ENCODE data around the gene PPP1R16B. TPM values are rescaled to one million over a fixed set of nuclear protein-coding genes. Genes with fewer than 3 reads are reported as not detected.

Gene PPP1R16B
- total RNA-seq, 4 donors from 2014 or later = 0.99 to 6.7 (median 3.6) TPM

DNA sequence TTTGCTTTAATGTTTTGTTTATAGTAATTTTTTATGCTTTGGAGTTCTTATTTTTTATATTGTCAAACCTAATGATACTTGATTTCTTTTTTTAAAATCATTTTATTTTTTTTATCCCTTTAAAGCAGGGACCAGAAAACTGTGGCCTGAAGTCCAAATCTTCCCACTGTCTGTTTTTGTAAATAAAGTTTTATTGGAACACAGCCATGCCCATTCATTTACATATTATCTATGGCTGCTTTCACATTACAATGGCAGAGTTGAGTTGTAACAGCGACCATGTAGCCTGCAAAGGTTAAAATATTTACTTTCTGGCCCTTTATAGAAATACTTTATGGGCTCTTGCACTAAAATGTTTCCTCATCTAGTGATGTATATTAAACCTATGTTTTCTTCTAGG lies 42.3 kb downstream of the PPP1R16B start:
- WGBS, 2 donors = 67 to 79% methylated on average over 1 of the region's 1 CpG
- intact Hi-C loops (cut with DNase I) = no loop called here
- H3K27ac ChIP-seq = no peak overlapping the region
- H3K4me3 ChIP-seq = no peak overlapping the region
- no peaks in the 10 kb centered on the region for H3K4me1 ChIP-seq
- H3K27me3 ChIP-seq = peaks cover 0 to 13% (median 0%) of the 10 kb centered on the region in 4 donors
- TF ChIP-seq, protein P1, sequence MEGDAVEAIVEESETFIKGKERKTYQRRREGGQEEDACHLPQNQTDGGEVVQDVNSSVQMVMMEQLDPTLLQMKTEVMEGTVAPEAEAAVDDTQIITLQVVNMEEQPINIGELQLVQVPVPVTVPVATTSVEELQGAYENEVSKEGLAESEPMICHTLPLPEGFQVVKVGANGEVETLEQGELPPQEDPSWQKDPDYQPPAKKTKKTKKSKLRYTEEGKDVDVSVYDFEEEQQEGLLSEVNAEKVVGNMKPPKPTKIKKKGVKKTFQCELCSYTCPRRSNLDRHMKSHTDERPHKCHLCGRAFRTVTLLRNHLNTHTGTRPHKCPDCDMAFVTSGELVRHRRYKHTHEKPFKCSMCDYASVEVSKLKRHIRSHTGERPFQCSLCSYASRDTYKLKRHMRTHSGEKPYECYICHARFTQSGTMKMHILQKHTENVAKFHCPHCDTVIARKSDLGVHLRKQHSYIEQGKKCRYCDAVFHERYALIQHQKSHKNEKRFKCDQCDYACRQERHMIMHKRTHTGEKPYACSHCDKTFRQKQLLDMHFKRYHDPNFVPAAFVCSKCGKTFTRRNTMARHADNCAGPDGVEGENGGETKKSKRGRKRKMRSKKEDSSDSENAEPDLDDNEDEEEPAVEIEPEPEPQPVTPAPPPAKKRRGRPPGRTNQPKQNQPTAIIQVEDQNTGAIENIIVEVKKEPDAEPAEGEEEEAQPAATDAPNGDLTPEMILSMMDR (IDR thresholded peaks at IDR 0.05) = no peak
- TF ChIP-seq POLR2A (IDR thresholded peaks at IDR 0.05) = no peak
- H3K36me3 ChIP-seq = no peaks in the 10 kb centered on the region
- no peak for DNase-seq
- no peaks in the 10 kb centered on the region for H3K9me3 ChIP-seq

DNA sequence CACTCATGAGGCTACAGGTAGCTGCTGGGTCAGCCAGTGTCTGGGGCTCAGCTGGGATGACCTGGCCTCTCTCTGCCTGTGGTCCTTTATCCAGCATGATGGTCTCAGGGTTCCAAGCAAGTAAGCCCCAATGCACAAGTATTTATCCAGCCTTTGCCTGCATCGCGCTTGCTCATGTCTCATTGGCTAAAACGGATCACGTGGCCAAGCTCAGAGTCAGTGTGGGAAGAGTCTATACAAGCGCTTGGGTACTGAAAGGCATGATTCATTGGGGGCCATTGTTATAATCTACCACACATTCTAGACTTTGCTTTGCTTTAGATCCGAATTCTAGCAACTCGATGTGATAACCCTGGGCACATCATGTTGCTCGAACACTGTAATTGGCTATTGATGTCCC lies 48.3 kb downstream of the PPP1R16B start:
- no peak overlapping the region for H3K27ac ChIP-seq
- no peaks in the 10 kb centered on the region for H3K27me3 ChIP-seq
- H3K9me3 ChIP-seq = no peaks in the 10 kb centered on the region
- TF ChIP-seq, protein P1 (IDR thresholded peaks at IDR 0.05) = no peak
- TF ChIP-seq POLR2A (IDR thresholded peaks at IDR 0.05) = no peak
- H3K4me1 ChIP-seq = no peaks in the 10 kb centered on the region
- no peaks in the 10 kb centered on the region for H3K36me3 ChIP-seq
- no peak overlapping the region for H3K4me3 ChIP-seq
- WGBS, 2 donors = 92 to 94% methylated on average over 8 of the region's 8 CpGs
- intact Hi-C loops (cut with DNase I) = no loop called here
- DNase-seq = no peak

DNA sequence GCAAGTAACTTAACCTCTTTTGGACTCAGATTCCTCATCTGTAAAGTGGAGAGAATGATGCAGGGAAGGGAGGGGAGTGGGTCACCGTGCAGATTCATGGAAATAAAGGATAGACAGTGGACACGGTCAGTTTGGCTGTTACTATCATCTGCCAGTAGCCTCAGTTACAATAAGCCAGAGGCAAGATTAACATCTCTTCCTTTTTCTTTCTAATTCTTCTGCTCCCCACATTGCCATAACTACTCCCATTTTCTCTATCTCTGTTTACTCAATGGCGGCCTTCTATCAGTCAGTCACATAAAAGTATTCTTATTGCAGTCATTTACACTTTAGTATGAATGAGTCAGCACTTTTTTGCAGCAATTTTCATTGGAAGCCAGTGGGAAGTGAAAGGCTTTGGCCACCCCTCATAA lies 49.2 kb downstream of the PPP1R16B start:
- no peaks in the 10 kb centered on the region for H3K36me3 ChIP-seq
- no peak overlapping the region for H3K4me3 ChIP-seq
- H3K9me3 ChIP-seq = no peaks in the 10 kb centered on the region
- H3K4me1 ChIP-seq = no peaks in the 10 kb centered on the region
- no peak for DNase-seq
- intact Hi-C loops (cut with DNase I) = no loop called here
- 79 to 82% methylated on average over 3 of the region's 3 CpGs for WGBS, 2 donors
- no peak for TF ChIP-seq POLR2A (IDR thresholded peaks at IDR 0.05)
- TF ChIP-seq, protein P1 (IDR thresholded peaks at IDR 0.05) = no peak
- H3K27ac ChIP-seq = no peak overlapping the region
- H3K27me3 ChIP-seq = no peaks in the 10 kb centered on the region

DNA sequence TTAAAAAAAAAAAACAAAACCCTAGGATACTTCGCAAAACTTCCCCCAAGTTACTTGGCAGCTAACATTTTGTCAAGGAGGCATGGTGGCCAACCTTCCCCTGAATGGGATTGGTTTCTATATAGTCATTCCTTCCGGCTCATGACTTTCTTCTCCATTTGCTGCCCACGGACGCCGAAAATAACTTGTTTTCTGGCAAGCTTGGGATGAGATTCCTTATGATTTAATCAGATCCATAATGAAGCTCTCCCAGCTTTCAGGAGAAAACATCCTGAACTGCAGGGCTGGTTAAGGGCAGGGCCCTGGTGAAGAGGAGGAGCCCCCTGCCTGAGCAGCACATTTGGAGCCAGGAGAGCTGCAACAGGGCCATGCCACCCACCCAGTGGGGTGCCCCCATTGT lies 49.9 kb downstream of the PPP1R16B start:
- H3K27me3 ChIP-seq = no peaks in the 10 kb centered on the region
- DNase-seq = no peak
- intact Hi-C loops (cut with DNase I) = no loop called here
- no peak for TF ChIP-seq POLR2A (IDR thresholded peaks at IDR 0.05)
- TF ChIP-seq, protein P1 (IDR thresholded peaks at IDR 0.05) = no peak
- no peaks in the 10 kb centered on the region for H3K9me3 ChIP-seq
- H3K36me3 ChIP-seq = no peaks in the 10 kb centered on the region
- no peak overlapping the region for H3K27ac ChIP-seq
- 56 to 68% methylated on average over 5 of the region's 5 CpGs for WGBS, 2 donors
- H3K4me1 ChIP-seq = no peaks in the 10 kb centered on the region
- no peak overlapping the region for H3K4me3 ChIP-seq

DNA sequence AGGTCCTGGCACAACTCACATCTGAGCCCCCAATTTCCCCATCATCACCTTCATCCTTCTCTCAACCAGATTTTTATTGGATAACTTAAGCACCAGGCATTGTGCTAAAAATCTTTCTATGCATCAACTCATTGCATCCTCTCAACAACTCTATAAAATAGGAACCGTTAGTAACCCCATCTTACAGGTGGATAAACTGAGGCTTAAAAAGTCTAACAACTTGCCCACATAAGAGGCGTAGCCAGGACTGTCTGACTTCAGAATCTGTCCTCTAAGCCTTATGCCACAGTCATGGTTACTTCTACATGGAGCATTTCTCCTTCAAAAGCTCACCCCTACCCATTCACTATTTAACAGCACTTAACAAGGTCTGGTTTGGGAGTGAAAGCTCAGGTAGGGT lies 51.1 kb downstream of the PPP1R16B start:
- DNase-seq = no peak

More for the DNA sequence above, 51.1 kb downstream of the PPP1R16B start:
- WGBS, 2 donors = 93 to 95% methylated on average over 2 of the region's 2 CpGs
- Histone ChIP-seq H3K27ac (no peak overlapping the region), H3K36me3 (no peaks in the 10 kb centered on the region), H3K27me3 (no peaks in the 10 kb centered on the region), H3K9me3 (no peaks in the 10 kb centered on the region), H3K4me1 (no peaks in the 10 kb centered on the region), H3K4me3 (no peak overlapping the region)
- intact Hi-C loops (cut with DNase I) = no loop called here
- TF ChIP-seq POLR2A (IDR thresholded peaks at IDR 0.05) = no peak
- TF ChIP-seq, protein P1 (IDR thresholded peaks at IDR 0.05) = no peak
